ENCODE data around the gene CHST15. TPM values are rescaled to one million over a fixed set of nuclear protein-coding genes. Genes with fewer than 3 reads are reported as not detected.

CHST15 gene
- total RNA-seq, 1 donor from 2014 or later, result 4.5 TPM

- no peak for TF ChIP-seq CTCF (IDR thresholded peaks at IDR 0.05; ENCODE audit: borderline replicate concordance)
- Histone ChIP-seq H3K27ac (replicated peaks) (no peak overlapping the region), H3K36me3 (peaks cover 7% of the 10 kb centered on the region), H3K9me3 (replicated peaks) (peaks cover 14% of the 10 kb centered on the region), H3K4me3 (no peak overlapping the region), H3K27me3 (ENCODE audit: low read depth) (peaks cover 7% of the 10 kb centered on the region), H3K4me1 (no peaks in the 10 kb centered on the region)
- intact Hi-C loops (cut with micrococcal nuclease), result no loop called here
- no peak for DNase-seq
Measured at GRCh38 chr10:124012991-124013390, 80.4 kb downstream of the CHST15 start.

GRCh38 chr10:124012583-124012982, 80.8 kb downstream of the CHST15 start:
- DNase-seq, result no peak
- Histone ChIP-seq H3K4me1 (no peaks in the 10 kb centered on the region), H3K27ac (replicated peaks) (no peak overlapping the region), H3K27me3 (ENCODE audit: low read depth) (peaks cover 7% of the 10 kb centered on the region), H3K9me3 (replicated peaks) (peaks cover 14% of the 10 kb centered on the region), H3K4me3 (no peak overlapping the region), H3K36me3 (peaks cover 7% of the 10 kb centered on the region)
- TF ChIP-seq CTCF (IDR thresholded peaks at IDR 0.05; ENCODE audit: borderline replicate concordance), result no peak
- intact Hi-C loops (cut with micrococcal nuclease), result no loop called here

- Histone ChIP-seq H3K27ac (replicated peaks) (no peak overlapping the region), H3K9me3 (replicated peaks) (peaks cover 14% of the 10 kb centered on the region), H3K4me3 (no peak overlapping the region), H3K27me3 (ENCODE audit: low read depth) (peaks cover 7% of the 10 kb centered on the region), H3K4me1 (no peaks in the 10 kb centered on the region), H3K36me3 (peaks cover 7% of the 10 kb centered on the region)
- intact Hi-C loops (cut with micrococcal nuclease), result no loop called here
- TF ChIP-seq CTCF (IDR thresholded peaks at IDR 0.05; ENCODE audit: borderline replicate concordance), result no peak
- DNase-seq, result no peak
Measured at GRCh38 chr10:124012066-124012465, 81.3 kb downstream of the CHST15 start.

GRCh38 chr10:124011464-124011863, 81.9 kb downstream of the CHST15 start:
- H3K27ac ChIP-seq (replicated peaks), result no peak overlapping the region
- intact Hi-C loops (cut with micrococcal nuclease), result no loop called here
- H3K27me3 ChIP-seq (ENCODE audit: low read depth), result peaks cover 7% of the 10 kb centered on the region
- no peak for DNase-seq
- H3K9me3 ChIP-seq (replicated peaks), result peaks cover 14% of the 10 kb centered on the region
- H3K4me1 ChIP-seq, result no peaks in the 10 kb centered on the region
- H3K4me3 ChIP-seq, result no peak overlapping the region
- TF ChIP-seq CTCF (IDR thresholded peaks at IDR 0.05; ENCODE audit: borderline replicate concordance), result no peak
- peaks cover 7% of the 10 kb centered on the region for H3K36me3 ChIP-seq

GRCh38 chr10:124010563-124011131, 82.8 kb downstream of the CHST15 start:
- H3K36me3 ChIP-seq, result peaks cover 7% of the 10 kb centered on the region
- H3K4me1 ChIP-seq, result no peaks in the 10 kb centered on the region
- intact Hi-C loops (cut with micrococcal nuclease), result no loop called here
- H3K27me3 ChIP-seq (ENCODE audit: low read depth), result no peaks in the 10 kb centered on the region
- H3K27ac ChIP-seq (replicated peaks), result no peak overlapping the region
- no peak for DNase-seq
- peaks cover 14% of the 10 kb centered on the region for H3K9me3 ChIP-seq (replicated peaks)
- H3K4me3 ChIP-seq, result no peak overlapping the region
- no peak for TF ChIP-seq CTCF (IDR thresholded peaks at IDR 0.05; ENCODE audit: borderline replicate concordance)
